GM19035 (cell line): Measurements from ENCODE around the gene ADAMTS2.
"Not testable (repeated sequence)": the region's sequence is repeated elsewhere in the genome, so short reads cannot be mapped to it uniquely, and the experiment has no call there.

ENCODE experiments used
- ATAC-seq: cut with Tn5 transposase; IDR thresholded peaks from one replicate; pipeline ENCODE4 v1.9.1; 2021; ENCODE audit not compliant: unreplicated experiment

Gene ADAMTS2

GRCh38 chr5:179118756-179119414, 226.4 kb downstream of the ADAMTS2 start:
- no peak for ATAC-seq

- ATAC-seq: no peak
Observed at GRCh38 chr5:179118338-179118737, 226.9 kb downstream of the ADAMTS2 start.

- ATAC-seq: no peak
Observed at GRCh38 chr5:179115845-179116524, 229.3 kb downstream of the ADAMTS2 start.

- ATAC-seq: no peak
Observed at GRCh38 chr5:179115307-179115706, 230.0 kb downstream of the ADAMTS2 start.

- ATAC-seq: no peak
Observed at GRCh38 chr5:179114756-179115155, 230.5 kb downstream of the ADAMTS2 start.

GRCh38 chr5:179113945-179114641, 231.2 kb downstream of the ADAMTS2 start:
- ATAC-seq: no peak

GRCh38 chr5:179113143-179113530, 232.1 kb downstream of the ADAMTS2 start:
- ATAC-seq: no peak

GRCh38 chr5:179112469-179113142, 232.7 kb downstream of the ADAMTS2 start:
- ATAC-seq: no peak

GRCh38 chr5:179111267-179112207, 233.7 kb downstream of the ADAMTS2 start:
- no peak for ATAC-seq

GRCh38 chr5:179110528-179110927, 234.7 kb downstream of the ADAMTS2 start:
- no peak for ATAC-seq

- not testable (repeated sequence) for ATAC-seq
Observed at GRCh38 chr5:179101282-179101681, 244.0 kb downstream of the ADAMTS2 start.

- no peak for ATAC-seq
Observed at GRCh38 chr5:179089502-179089901, 255.8 kb downstream of the ADAMTS2 start.

GRCh38 chr5:179080724-179081123, 264.5 kb downstream of the ADAMTS2 start:
- no peak for ATAC-seq

- ATAC-seq: no peak
Observed at GRCh38 chr5:179079165-179079987, 265.9 kb downstream of the ADAMTS2 start.

GRCh38 chr5:179065703-179066102, 279.6 kb downstream of the ADAMTS2 start:
- ATAC-seq: no peak

- ATAC-seq: no peak
Observed at GRCh38 chr5:179061025-179061424, 284.2 kb downstream of the ADAMTS2 start.
